Stimulated activated CD8-positive, alpha-beta memory T cell treated with anti-CD3 and anti-CD28 coated beads, Interleukin-7, amount 100 ng/mL, for 4 hours (primary cell): ENCODE measurements around the gene NCAPD2.

Source experiments
- DNase-seq, 2 donors: peaks; one replicate each; pipeline ENCODE4 v3.0.0-alpha.2; 2020; ENCODE audit warnings: low read depth in 2 of 2

Gene NCAPD2

DNA sequence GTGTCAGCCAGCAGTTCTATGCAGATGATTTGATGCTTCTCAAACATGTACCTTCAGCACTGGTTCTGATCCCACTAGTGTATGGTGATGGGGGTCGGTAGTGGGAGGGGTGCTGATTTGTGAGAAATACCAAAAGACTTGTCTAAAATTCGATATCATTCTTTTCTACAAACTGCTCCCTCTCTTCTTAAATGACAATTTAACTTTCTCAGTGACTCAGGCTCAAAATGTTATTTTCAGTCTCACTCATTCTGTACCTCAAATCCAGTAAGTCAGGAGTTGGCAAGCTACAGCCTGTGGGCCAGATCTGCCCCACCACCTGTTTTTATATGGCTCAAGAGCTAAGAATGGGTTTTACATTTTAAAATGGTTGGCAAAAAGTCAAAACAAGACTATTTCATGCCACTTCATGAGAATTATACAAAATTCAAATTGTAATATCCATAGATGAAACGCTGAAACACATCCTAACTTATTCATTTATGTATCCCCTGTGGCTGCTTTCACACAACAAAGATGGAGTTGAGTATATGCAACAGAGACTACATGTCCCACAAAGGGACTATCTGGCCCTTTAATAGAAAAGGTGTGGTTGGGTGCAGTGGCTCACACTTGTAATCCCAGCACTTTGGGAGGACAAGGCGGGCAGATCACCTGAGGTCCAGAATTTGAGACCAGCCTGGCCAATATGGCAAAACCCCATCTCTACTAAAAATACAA is 80.8 kb downstream of the NCAPD2 start:
- no peak for DNase-seq

DNA sequence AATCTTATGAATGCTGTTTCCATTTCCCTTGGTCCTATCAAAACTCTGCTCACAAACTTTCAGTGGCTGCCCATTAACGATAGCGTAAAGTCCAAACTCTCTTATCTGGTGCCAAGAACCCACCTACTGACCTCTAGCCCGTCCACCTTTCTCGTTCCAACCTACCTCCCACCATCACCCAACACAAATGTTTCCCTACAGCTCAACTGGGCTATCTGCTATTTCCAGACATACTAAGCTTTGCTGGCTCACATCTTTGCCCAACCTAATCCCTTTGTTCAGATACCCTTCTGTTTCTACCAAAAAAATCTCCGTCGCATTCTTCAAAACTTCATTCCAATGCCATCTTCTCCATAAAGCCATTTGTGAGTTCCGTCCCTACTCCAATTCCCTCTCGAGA is 81.7 kb downstream of the NCAPD2 start:
- no peak for DNase-seq
